HCT116 (cell line): ENCODE measurements around the gene FBXL13. TPM values are rescaled to one million over a fixed set of nuclear protein-coding genes. Genes with fewer than 3 reads are reported as not detected.

Experiments
- ATAC-seq: fragments of 200-7000 bp; cut with Tn5 transposase; 2 replicates; pipeline ENCODE4 v1.9.1; 2020; ENCODE audit warnings: mild to moderate bottlenecking, moderate library complexity
- BruUV-seq: library from RNA; stranded (reverse); fragments of 400-500 nt; replicated peaks from 2 replicates; lab custom pipeline; 2021; lab: Mats Ljungman, UMichigan
- CTCF ChIA-PET: fragments of 300-600 bp; sonication (Branson Sonifier 250); formaldehyde crosslinking; loops from one replicate; lab custom pipeline; 2021; ENCODE audit warnings: antibody characterized with exemption; lab: Charles Lee
- POLR2A ChIA-PET: fragments of 300-600, 350-600 bp; sonication (Branson Sonifier 250); formaldehyde crosslinking; loops from one replicate; lab custom pipeline; 2021; ENCODE audit warnings: antibody characterized with exemption; lab: Charles Lee
- RAD21 ChIA-PET, 2 experiments: fragments of 300-600 bp; sonication (Branson Sonifier 250); formaldehyde crosslinking; loops; one replicate each; lab custom pipeline; 2023; ENCODE audit warnings: low total read pairs in 2 of 2; ENCODE audit not compliant: uncharacterized antibody in 2 of 2, unreplicated experiment in 2 of 2, low non-redundant PET in 1 of 2; lab: Charles Lee
- DNase-seq: peaks from one replicate; pipeline ENCODE4 v3.0.0-alpha.2; 2010; ENCODE audit warnings: low read depth, low spot score
- H2AFZ ChIP-seq: fragments of 200-600 bp; shearing (Covaris generic), sonication (generic); 2 replicates; pipeline ENCODE4 v1.6.1; 2017; ENCODE audit warnings: low read depth, mixed run types, mixed read lengths, antibody characterized with exemption, low read length; ENCODE audit not compliant: poor library complexity, severe bottlenecking
- H3K27ac ChIP-seq: 2 replicates; pipeline ENCODE4 v1.5.1; 2012; ENCODE audit warnings: low read depth, low read length
- H3K27me3 ChIP-seq: fragments of 200-600 bp; sonication (generic); 2 replicates; pipeline ENCODE4 v1.6.1; 2016; ENCODE audit warnings: mixed run types, low read length, mixed read lengths; ENCODE audit not compliant: insufficient read depth
- H3K36me3 ChIP-seq, 2 experiments: fragments of 200-500 bp in 1 of 2; fragments of 200-600 bp in 1 of 2; sonication (Bioruptor generic) in 1 of 2; sonication (generic) in 1 of 2; 2 replicates each; pipeline versions ENCODE4 v1.5.1 to v1.6.1; 2014 to 2016; ENCODE audit warnings: low read length in 2 of 2, inconsistent platforms in 1 of 2, mixed read lengths in 1 of 2, mixed run types in 1 of 2; ENCODE audit not compliant: insufficient read depth in 2 of 2, control insufficient read depth in 1 of 2
- H3K4me1 ChIP-seq, 2 experiments: fragments of 200-600 bp in 1 of 2; sonication (generic) in 1 of 2; 2 replicates each; pipeline versions ENCODE4 v1.5.1 to v1.6.1; 2012 to 2017; ENCODE audit warnings: low read length in 2 of 2, inconsistent platforms in 1 of 2, mild to moderate bottlenecking in 1 of 2, mixed read lengths in 1 of 2, mixed run types in 1 of 2, moderate library complexity in 1 of 2; ENCODE audit not compliant: insufficient read depth in 2 of 2, control insufficient read depth in 1 of 2
- H3K4me2 ChIP-seq: fragments of 200-600 bp; sonication (generic); 2 replicates; pipeline ENCODE4 v1.6.1; 2017; ENCODE audit warnings: mixed run types, low read length, mixed read lengths
- H3K4me3 ChIP-seq, 2 experiments: fragments of 200-600 bp in 1 of 2; sonication (generic) in 1 of 2; replicated peaks in 1 of 2; 2 replicates each; pipeline ENCODE4 v1.5.1; 2011 to 2016; ENCODE audit warnings: low read length in 2 of 2, control low read depth in 1 of 2, low read depth in 1 of 2, mild to moderate bottlenecking in 1 of 2, mixed read lengths in 1 of 2, mixed run types in 1 of 2
- H3K79me2 ChIP-seq: fragments of 200-600 bp; sonication (generic); 2 replicates; pipeline ENCODE4 v1.6.1; 2017; ENCODE audit warnings: mild to moderate bottlenecking, mixed run types, low read length, moderate library complexity, mixed read lengths; ENCODE audit not compliant: insufficient read depth
- H3K9ac ChIP-seq: fragments of 200-600 bp; sonication (generic); 2 replicates; pipeline ENCODE4 v1.6.1; 2016; ENCODE audit warnings: low read length, mixed read lengths
- H3K9me2 ChIP-seq: fragments of 200-600 bp; sonication (generic), shearing (Covaris generic); 2 replicates; pipeline ENCODE4 v1.6.1; 2017; ENCODE audit warnings: mixed run types, mild to moderate bottlenecking, moderate library complexity; ENCODE audit not compliant: insufficient read depth
- H3K9me3 ChIP-seq, 2 experiments: fragments of 200-500 bp in 1 of 2; fragments of 200-600 bp in 1 of 2; sonication (Bioruptor generic) in 1 of 2; sonication (generic) in 1 of 2; 2 replicates each; pipeline ENCODE4 v1.6.1; 2014 to 2017; ENCODE audit warnings: low read length in 2 of 2, mixed read lengths in 2 of 2, inconsistent platforms in 1 of 2, low read depth in 1 of 2, mild to moderate bottlenecking in 1 of 2, mixed run types in 1 of 2, moderate library complexity in 1 of 2; ENCODE audit not compliant: control insufficient read depth in 1 of 2, insufficient read depth in 1 of 2
- H4K20me1 ChIP-seq: fragments of 200-600 bp; sonication (generic), shearing (Covaris generic); 2 replicates; pipeline ENCODE4 v1.6.1; 2017; ENCODE audit warnings: mixed run types, mild to moderate bottlenecking, moderate library complexity; ENCODE audit not compliant: insufficient read depth
- CBX3 ChIP-seq: IDR thresholded peaks from 2 replicates; pipeline ENCODE4 v1.6.1; 2012; ENCODE audit warnings: low read depth
- CEBPB ChIP-seq: IDR thresholded peaks from 2 replicates; pipeline ENCODE4 v1.6.1; 2012; ENCODE audit warnings: low read depth
- CTCF ChIP-seq, 3 experiments: fragments of 200-600 bp in 1 of 3; sonication (generic) in 1 of 3; IDR thresholded peaks in 2 of 3; conservative IDR thresholded peaks in 1 of 3; 2 replicates each; pipeline ENCODE4 v1.5.1; 2012 to 2017; ENCODE audit warnings: low read depth in 2 of 3, low read length in 2 of 3, antibody characterized with exemption in 1 of 3, borderline replicate concordance in 1 of 3, control low read depth in 1 of 3, mild to moderate bottlenecking in 1 of 3, mixed read lengths in 1 of 3, mixed run types in 1 of 3, moderate library complexity in 1 of 3; ENCODE audit not compliant: insufficient read depth in 1 of 3
- ELF1 ChIP-seq: IDR thresholded peaks from 2 replicates; pipeline ENCODE4 v1.6.1; 2012; ENCODE audit warnings: low read depth, borderline replicate concordance
- EZH2 ChIP-seq: fragments of 200-600 bp; sonication (generic); IDR thresholded peaks from 2 replicates; pipeline ENCODE4 v1.6.1; 2017; ENCODE audit warnings: antibody characterized with exemption, mixed run types
- EZH2phosphoT487 ChIP-seq: fragments of 200-600 bp; IDR thresholded peaks from 2 replicates; pipeline ENCODE4 v1.6.1; 2018; ENCODE audit warnings: antibody characterized with exemption, borderline replicate concordance
- FOSL1 ChIP-seq: IDR thresholded peaks from 2 replicates; pipeline ENCODE4 v1.6.1; 2012; ENCODE audit warnings: low read depth
- MAX ChIP-seq: IDR thresholded peaks from 2 replicates; pipeline ENCODE4 v1.6.1; 2012
- POLR2A ChIP-seq: IDR thresholded peaks from 2 replicates; pipeline ENCODE4 v1.7.0; 2011; ENCODE audit warnings: borderline replicate concordance; ENCODE audit not compliant: insufficient read depth, insufficient read length; ENCODE audit errors: extremely low read depth
- REST ChIP-seq: IDR thresholded peaks from 2 replicates; pipeline ENCODE4 v1.6.1; 2012; ENCODE audit warnings: low read depth
- SP1 ChIP-seq: IDR thresholded peaks from 2 replicates; pipeline ENCODE4 v1.6.1; 2012; ENCODE audit warnings: low read depth
- SRF ChIP-seq: IDR thresholded peaks from 2 replicates; pipeline ENCODE4 v1.6.1; 2012; ENCODE audit warnings: low read depth
- ZBTB33 ChIP-seq: IDR thresholded peaks from 2 replicates; pipeline ENCODE4 v1.6.1; 2011; ENCODE audit warnings: mild to moderate bottlenecking, low read length, moderate library complexity; ENCODE audit not compliant: insufficient replicate concordance; ENCODE audit errors: extremely low read depth
- ZFX ChIP-seq: fragments of 450-650 bp; IDR thresholded peaks from 2 replicates; pipeline ENCODE4 v1.6.1; 2017
- ZNF274 ChIP-seq: fragments of 200-500 bp; sonication (Bioruptor generic); IDR thresholded peaks from 2 replicates; pipeline ENCODE4 v1.6.1; 2014; ENCODE audit warnings: mild to moderate bottlenecking, low read depth, low read length, inconsistent platforms
- intact Hi-C: fragments of 100-400 bp; cut with micrococcal nuclease; formaldehyde crosslinking; loops from 2 replicates; pipeline ENCODE4 v1.10.0; 2022
- total RNA-seq: library from RNA; stranded (reverse); gene quantifications from one replicate; pipeline ENCODE4 v1.2.1, GENCODE V29; 2021; ENCODE audit not compliant: unreplicated experiment

The FBXL13 gene
- total RNA-seq, 1 experiment from 2014 or later = 1.0 TPM

- BruUV-seq = no TSS peak
- Histone ChIP-seq H3K79me2 (no peaks in the 10 kb centered on the region), H3K27ac (no peak overlapping the region), H3K9me2 (no peaks in the 10 kb centered on the region), H3K4me2 (no peak overlapping the region), H4K20me1 (no peaks in the 10 kb centered on the region), H3K4me1 (no peaks in the 10 kb centered on the region), H3K9me3 (no peaks in the 10 kb centered on the region), H2AFZ (no peak overlapping the region), H3K36me3 (no peaks in the 10 kb centered on the region), H3K9ac (no peak overlapping the region), H3K27me3 (no peaks in the 10 kb centered on the region), H3K4me3 (no peak overlapping the region)
- intact Hi-C loops = no loop called here
- DNase-seq (no peak), ATAC-seq (no peak)
- TF ChIP-seq ZNF274 (no peak), CTCF (IDR thresholded peaks at IDR 0.05 in 2 of 3, conservative IDR thresholded peaks at IDR 0.05 in 1 of 3; ENCODE audit: borderline replicate concordance in 1 of 3, insufficient read depth in 1 of 3, low read depth in 2 of 3, low read length in 2 of 3) (no peak), ZFX (no peak), ZBTB33 (no peak), MAX (no peak), REST (no peak), ELF1 (no peak), FOSL1 (no peak), POLR2A (no peak), SRF (no peak), EZH2 (no peak), EZH2phosphoT487 (no peak), CBX3 (no peak), CEBPB (no peak), SP1 (no peak)
- ChIA-PET RAD21 (no interaction called here), CTCF (no interaction called here), POLR2A (no interaction called here)
Observed at GRCh38 chr7:102943423-102944169, 131.0 kb downstream of the FBXL13 start.
